Dermis lymphatic vessel endothelial cell (primary cell): Measurements from ENCODE around the gene OLIG3. TPM values are rescaled to one million over a fixed set of nuclear protein-coding genes. Genes with fewer than 3 reads are reported as not detected.

Experiments used
- total RNA-seq: library from RNA; depleted of rRNA; stranded (reverse); fragments of >200 nt; gene quantifications from 2 replicates; pipeline ENCODE4 v1.2.1, GENCODE V29; 2014

The OLIG3 gene
- not detected in 2 replicates for total RNA-seq

DNA sequence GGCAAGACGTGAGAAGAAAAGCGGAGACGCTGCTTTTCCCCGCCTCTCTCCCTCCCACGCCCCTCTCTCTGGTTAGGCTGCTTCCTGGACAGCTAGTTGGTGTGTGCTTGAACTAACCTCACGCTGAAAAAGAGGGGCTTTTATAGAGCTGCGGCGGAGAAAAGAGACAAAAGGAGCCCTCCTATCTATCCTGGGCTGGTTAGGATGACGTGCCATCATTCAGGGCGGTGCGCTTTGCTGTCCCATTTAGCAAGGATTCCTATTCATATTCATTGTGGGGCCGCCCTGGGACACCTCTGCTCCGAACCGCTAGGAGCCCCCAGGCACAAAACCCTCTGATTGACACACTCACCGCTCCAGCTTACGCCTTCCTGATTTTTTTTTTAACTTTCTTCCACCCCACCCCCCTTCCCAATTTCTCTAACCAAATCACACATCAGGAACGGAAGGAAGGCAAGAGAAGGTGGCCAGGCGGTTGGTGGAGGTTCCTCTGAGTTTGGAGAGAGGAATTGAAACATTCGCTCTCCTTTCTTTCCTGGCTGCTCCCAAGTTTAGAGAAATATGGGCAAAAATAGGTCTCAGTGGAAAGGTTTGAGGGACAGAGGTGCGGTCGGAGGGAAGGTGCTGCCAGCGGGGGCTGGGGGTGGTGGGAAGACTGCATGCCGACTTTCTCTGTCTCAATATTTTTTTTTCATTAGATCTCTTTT is at the start of gene OLIG3:
TSS of gene OLIG3 (minus strand) at position 114 of the 707 bp plus-strand sequence. CDS start 224 bp downstream, outside the sequence.

